Left renal pelvis (tissue), 4 donors: Measurements from ENCODE around the gene FOXF1. TPM values are rescaled to one million over a fixed set of nuclear protein-coding genes. Genes with fewer than 3 reads are reported as not detected.

Experiments
- DNase-seq, 4 donors: peaks; one replicate each; pipeline ENCODE4 v3.0.0-alpha.2; 2013; ENCODE audit warnings: low read depth in 4 of 4, low spot score in 3 of 4
- polyA plus RNA-seq, 4 donors: library from polyadenylated mRNA; unstranded; fragments of 120-200 nt; gene quantifications; one replicate each; pipeline ENCODE4 v1.2.1, GENCODE V29; 2013; ENCODE audit not compliant: insufficient read length in 4 of 4

The FOXF1 gene
- polyA plus RNA-seq, 4 donors, result 0.05 to 0.50 (median 0.23) TPM

- no peak for DNase-seq
These were observed 21.6 kb downstream of the FOXF1 start for GRCh38 chr16:86531641-86532525.

- DNase-seq, result no peak
These were observed 22.1 kb downstream of the FOXF1 start for GRCh38 chr16:86532526-86532815.

GRCh38 chr16:86533076-86533475, 22.7 kb downstream of the FOXF1 start:
- DNase-seq, result no peak

GRCh38 chr16:86533767-86534351, 23.5 kb downstream of the FOXF1 start:
- no peak for DNase-seq

- DNase-seq, result no peak
These were observed 24.7 kb downstream of the FOXF1 start for GRCh38 chr16:86534779-86535615.

- no peak for DNase-seq
These were observed 26.3 kb downstream of the FOXF1 start for GRCh38 chr16:86536621-86537020.

GRCh38 chr16:86537486-86537885, 27.2 kb downstream of the FOXF1 start:
- DNase-seq, result no peak

- DNase-seq, result no peak
These were observed 28.0 kb downstream of the FOXF1 start for GRCh38 chr16:86538196-86538780.

- DNase-seq, result no peak
These were observed 30.6 kb downstream of the FOXF1 start for GRCh38 chr16:86540894-86541293.

- DNase-seq, result no peak
These were observed 31.2 kb downstream of the FOXF1 start for GRCh38 chr16:86541560-86541959.

- no peak for DNase-seq
These were observed 32.7 kb downstream of the FOXF1 start for GRCh38 chr16:86542756-86543750.

- DNase-seq, result no peak
These were observed 35.2 kb downstream of the FOXF1 start for GRCh38 chr16:86545481-86545880.

- DNase-seq, result no peak
These were observed 35.8 kb downstream of the FOXF1 start for GRCh38 chr16:86545954-86546637.

GRCh38 chr16:86546638-86547013, 36.3 kb downstream of the FOXF1 start:
- no peak for DNase-seq

GRCh38 chr16:86547286-86547685, 37.0 kb downstream of the FOXF1 start:
- no peak for DNase-seq

- no peak for DNase-seq
These were observed 39.0 kb downstream of the FOXF1 start for GRCh38 chr16:86549076-86549892.

GRCh38 chr16:86549893-86550190, 39.5 kb downstream of the FOXF1 start:
- DNase-seq, result no peak

- no peak for DNase-seq
These were observed 40.0 kb downstream of the FOXF1 start for GRCh38 chr16:86550281-86550680.

GRCh38 chr16:86553356-86553755, 43.0 kb downstream of the FOXF1 start:
- DNase-seq, result no peak
